ENCODE measurements around the gene DOP1A.

The DOP1A gene, protein sequence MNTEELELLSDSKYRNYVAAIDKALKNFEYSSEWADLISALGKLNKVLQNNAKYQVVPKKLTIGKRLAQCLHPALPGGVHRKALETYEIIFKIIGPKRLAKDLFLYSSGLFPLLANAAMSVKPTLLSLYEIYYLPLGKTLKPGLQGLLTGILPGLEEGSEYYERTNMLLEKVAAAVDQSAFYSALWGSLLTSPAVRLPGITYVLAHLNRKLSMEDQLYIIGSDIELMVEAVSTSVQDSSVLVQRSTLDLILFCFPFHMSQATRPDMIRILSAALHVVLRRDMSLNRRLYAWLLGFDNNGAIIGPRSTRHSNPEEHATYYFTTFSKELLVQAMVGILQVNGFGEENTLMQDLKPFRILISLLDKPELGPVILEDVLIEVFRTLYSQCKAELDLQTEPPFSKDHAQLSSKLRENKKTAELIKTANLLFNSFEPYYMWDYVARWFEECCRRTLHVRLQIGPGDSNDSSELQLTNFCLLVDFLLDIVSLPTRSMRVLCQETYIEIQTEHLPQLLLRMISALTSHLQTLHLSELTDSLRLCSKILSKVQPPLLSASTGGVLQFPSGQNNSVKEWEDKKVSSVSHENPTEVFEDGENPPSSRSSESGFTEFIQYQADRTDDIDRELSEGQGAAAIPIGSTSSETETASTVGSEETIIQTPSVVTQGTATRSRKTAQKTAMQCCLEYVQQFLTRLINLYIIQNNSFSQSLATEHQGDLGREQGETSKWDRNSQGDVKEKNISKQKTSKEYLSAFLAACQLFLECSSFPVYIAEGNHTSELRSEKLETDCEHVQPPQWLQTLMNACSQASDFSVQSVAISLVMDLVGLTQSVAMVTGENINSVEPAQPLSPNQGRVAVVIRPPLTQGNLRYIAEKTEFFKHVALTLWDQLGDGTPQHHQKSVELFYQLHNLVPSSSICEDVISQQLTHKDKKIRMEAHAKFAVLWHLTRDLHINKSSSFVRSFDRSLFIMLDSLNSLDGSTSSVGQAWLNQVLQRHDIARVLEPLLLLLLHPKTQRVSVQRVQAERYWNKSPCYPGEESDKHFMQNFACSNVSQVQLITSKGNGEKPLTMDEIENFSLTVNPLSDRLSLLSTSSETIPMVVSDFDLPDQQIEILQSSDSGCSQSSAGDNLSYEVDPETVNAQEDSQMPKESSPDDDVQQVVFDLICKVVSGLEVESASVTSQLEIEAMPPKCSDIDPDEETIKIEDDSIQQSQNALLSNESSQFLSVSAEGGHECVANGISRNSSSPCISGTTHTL (N-terminal part only)

DNA sequence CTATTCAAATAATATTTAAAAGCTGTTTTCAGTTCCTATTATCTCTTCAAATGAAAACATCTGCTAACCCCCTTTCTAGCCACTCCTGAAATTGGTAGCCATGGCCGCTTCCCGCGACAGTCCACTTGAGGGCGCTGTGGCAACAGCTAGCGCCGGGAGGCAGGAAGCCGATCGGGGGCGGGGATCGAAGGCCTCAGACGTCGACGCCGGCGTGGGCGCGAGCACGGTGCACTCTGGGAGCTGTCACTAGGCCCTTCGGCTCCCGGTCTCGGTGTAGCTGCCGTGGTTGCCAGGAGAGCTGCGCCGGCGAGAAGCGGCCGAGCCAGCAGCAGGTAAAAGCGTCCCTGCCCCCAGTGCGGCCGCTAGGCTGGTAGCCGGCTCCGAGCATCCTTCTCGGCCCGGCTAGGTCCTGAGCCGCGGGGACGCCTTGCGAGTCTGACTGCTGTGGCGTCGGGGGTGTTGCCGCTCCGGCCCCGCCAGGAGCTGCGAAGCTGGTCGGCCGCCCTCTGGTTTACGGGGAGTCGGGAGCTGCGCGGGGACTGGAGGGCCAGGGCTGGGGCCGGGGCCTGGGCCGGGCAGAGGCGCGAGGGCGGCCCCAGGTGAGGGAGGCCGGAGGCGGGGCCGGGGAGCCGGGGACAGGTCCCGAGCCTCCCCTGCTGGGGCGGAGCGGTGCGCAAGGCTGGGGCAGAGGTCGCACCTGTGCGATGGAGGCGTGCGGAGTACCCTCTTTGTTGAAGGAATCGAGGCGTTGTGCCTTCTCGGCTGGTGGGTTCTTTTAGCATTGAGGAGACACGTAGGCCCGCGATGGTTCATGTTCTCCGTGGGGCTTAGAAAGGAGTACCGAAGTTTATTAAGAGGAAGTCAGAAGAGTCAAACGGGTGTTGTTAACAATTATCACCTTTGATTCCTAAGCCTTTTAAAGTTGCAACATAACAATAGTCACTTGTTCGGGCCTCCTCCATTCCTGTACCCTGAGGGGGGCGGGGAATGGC lies at the start of gene DOP1A:
DOP1A (plus strand) TSS at position 224 of the 992 bp plus-strand sequence. CDS start 29,307 bp downstream, outside the sequence.
- peak within 1 kb of the TSS; percentile 92 for H3K27ac Mint-ChIP-seq
- H3K9me3 Mint-ChIP-seq = no peaks in the 10 kb centered on the region
- peak; percentile 97 to 98 for DNase-seq (ENCODE audit: low spot score in 2 of 2)
- ATAC-seq (ENCODE audit: low read depth) = peak; percentile 78
- peaks cover 23% of the 10 kb centered on the region for H3K4me1 Mint-ChIP-seq
- peaks cover 2% of the 10 kb centered on the region for H3K36me3 Mint-ChIP-seq
- H3K4me3 Mint-ChIP-seq = peak within 1 kb of the TSS; percentile 84
- no peaks in the 10 kb centered on the region for H3K27me3 Mint-ChIP-seq

DNA sequence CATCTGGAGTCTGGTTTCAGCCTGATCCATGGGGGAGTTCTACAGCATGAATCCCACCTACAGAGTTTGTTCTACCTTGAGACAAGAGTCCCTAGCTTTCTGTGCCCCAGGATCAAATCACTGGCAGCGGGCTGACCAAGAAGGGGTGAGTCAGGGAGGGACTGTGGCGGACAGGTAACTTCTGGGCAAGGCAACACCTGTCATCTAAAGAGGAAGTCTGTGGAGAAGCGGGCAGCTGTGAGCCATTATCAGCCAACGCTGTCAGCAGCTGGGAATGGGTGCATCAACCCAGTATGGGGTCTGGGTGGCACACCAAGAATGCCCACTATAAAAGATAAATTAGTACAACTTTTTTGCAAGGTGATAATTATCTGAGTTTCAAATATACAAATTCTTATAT lies 47.7 kb upstream of the DOP1A start:
- H3K27ac Mint-ChIP-seq = no peak overlapping the region
- no peaks in the 10 kb centered on the region for H3K4me1 Mint-ChIP-seq
- H3K27me3 Mint-ChIP-seq = no peaks in the 10 kb centered on the region
- H3K4me3 Mint-ChIP-seq = no peak overlapping the region
- DNase-seq (ENCODE audit: low spot score in 2 of 2) = no peak
- H3K9me3 Mint-ChIP-seq = no peaks in the 10 kb centered on the region
- peaks cover 45% of the 10 kb centered on the region for H3K36me3 Mint-ChIP-seq
- ATAC-seq (ENCODE audit: low read depth) = no peak

DNA sequence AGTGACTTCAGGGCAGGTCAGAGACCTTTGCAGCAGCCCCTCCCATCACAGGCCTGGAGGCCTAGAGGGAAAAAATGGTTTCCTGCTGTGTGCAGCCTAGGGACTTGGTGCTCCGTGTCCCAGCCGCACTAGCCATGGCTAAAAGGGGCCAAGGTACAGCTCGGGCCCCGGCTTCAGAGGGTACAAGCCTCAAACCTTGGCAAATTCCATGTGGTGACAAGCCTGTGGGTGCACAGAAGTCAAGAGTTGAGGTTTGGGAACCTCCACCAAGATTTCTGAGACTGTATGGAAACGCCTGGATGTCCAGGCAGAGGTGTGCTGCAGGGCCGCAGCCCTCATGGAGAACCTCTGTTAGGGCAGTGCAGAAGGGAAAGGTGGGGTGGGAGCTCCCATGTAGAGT lies 35.8 kb upstream of the DOP1A start:
- Mint-ChIP-seq H3K9me3 (peaks cover 16% of the 10 kb centered on the region), H3K27me3 (no peaks in the 10 kb centered on the region), H3K4me3 (no peak overlapping the region), H3K4me1 (no peaks in the 10 kb centered on the region), H3K36me3 (peaks cover 51% of the 10 kb centered on the region), H3K27ac (no peak overlapping the region)
- ATAC-seq (ENCODE audit: low read depth) = no peak
- DNase-seq (ENCODE audit: low spot score in 2 of 2) = no peak

DNA sequence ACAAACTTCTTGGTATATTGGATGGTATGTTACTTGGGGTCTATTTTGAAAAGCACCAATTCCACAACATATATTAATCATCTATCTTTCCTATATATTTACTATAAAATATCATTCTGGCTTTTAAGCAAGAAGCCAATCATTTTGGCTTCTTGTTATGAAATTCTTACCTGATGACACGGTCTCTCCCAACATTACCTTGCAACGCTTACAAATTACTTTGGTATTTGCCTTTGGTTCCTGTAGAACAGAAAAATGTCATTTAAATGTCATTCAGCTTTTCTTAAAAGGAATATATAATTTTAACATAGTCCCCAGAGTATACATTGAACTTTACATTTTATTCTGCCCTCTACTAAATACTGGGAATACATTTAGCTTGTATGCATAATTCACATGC lies 29.2 kb upstream of the DOP1A start:
- ATAC-seq (ENCODE audit: low read depth) (no peak), DNase-seq (ENCODE audit: low spot score in 2 of 2) (no peak)
- peaks cover 29% of the 10 kb centered on the region for H3K36me3 Mint-ChIP-seq
- peaks cover 9% of the 10 kb centered on the region for H3K9me3 Mint-ChIP-seq
- no peak overlapping the region for H3K27ac Mint-ChIP-seq
- no peak overlapping the region for H3K4me3 Mint-ChIP-seq
- no peaks in the 10 kb centered on the region for H3K4me1 Mint-ChIP-seq
- no peaks in the 10 kb centered on the region for H3K27me3 Mint-ChIP-seq

DNA sequence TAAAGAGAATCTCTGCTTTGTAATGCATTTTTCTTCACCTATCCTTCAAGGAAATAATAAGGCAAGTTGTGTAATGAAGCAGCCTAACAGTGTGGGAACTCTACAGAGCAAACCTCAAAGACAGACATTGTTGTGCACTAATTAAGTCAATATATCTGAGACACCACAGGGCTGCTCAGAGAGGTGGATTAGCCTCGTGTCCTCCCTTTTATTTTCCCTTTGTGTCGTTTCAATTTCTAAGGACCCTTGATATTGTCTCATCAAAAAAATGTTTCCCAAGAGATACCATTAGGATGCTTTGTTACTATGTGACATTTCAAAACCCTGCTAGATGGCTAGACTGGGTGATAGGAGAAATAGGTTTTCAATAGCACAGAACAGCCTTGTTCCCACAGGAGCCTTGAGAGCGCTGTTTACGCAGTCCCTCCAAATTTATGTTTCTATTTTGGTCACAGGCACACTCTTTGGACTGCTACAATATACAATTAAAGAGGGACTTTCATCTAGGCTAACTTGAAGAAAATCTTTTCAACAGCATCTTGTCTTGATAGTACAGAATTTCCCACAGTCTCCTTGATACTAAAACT lies 24.9 kb upstream of the DOP1A start:
- H3K27me3 Mint-ChIP-seq = no peaks in the 10 kb centered on the region
- H3K4me3 Mint-ChIP-seq = no peak overlapping the region
- H3K36me3 Mint-ChIP-seq = peaks cover 7% of the 10 kb centered on the region
- H3K9me3 Mint-ChIP-seq = no peaks in the 10 kb centered on the region
- no peaks in the 10 kb centered on the region for H3K4me1 Mint-ChIP-seq
- no peak for ATAC-seq (ENCODE audit: low read depth)
- no peak for DNase-seq (ENCODE audit: low spot score in 2 of 2)
- H3K27ac Mint-ChIP-seq = no peak overlapping the region

DNA sequence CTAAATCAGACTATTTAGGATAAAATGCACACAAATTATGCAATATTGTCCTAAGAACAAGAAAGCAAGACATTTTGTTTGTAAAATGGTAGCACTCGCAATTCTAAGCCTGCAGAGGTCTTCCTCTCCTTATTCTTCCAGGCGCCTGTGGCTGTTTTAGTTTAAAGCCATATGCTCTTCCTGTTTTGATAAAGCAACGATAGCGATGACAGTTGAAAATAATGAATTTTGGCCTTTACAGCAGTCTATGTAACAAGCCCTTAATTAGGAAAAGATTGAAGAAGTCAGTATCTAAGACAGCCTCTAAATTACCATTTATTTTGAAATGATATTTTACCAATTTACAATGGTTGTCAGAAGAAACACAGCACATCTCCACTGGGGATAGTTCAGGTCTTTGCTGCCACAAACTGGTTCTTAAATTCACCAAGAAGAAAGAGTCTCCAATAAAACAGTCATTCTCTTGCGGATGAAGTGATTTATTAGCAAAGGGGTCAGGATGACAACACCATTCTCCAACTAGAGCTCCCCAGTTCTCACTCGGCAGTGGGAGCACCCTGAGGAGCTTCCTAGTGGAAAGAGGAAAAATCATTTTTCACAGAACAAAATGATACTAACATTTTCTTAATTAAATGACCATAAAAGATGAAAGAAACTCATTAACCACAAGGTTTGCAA lies 23.2 kb upstream of the DOP1A start:
- ATAC-seq (ENCODE audit: low read depth) = no peak
- H3K36me3 Mint-ChIP-seq = peaks cover 9% of the 10 kb centered on the region
- H3K4me3 Mint-ChIP-seq = no peak overlapping the region
- H3K9me3 Mint-ChIP-seq = no peaks in the 10 kb centered on the region
- no peaks in the 10 kb centered on the region for H3K4me1 Mint-ChIP-seq
- H3K27me3 Mint-ChIP-seq = no peaks in the 10 kb centered on the region
- no peak for DNase-seq (ENCODE audit: low spot score in 2 of 2)
- H3K27ac Mint-ChIP-seq = no peak overlapping the region

DNA sequence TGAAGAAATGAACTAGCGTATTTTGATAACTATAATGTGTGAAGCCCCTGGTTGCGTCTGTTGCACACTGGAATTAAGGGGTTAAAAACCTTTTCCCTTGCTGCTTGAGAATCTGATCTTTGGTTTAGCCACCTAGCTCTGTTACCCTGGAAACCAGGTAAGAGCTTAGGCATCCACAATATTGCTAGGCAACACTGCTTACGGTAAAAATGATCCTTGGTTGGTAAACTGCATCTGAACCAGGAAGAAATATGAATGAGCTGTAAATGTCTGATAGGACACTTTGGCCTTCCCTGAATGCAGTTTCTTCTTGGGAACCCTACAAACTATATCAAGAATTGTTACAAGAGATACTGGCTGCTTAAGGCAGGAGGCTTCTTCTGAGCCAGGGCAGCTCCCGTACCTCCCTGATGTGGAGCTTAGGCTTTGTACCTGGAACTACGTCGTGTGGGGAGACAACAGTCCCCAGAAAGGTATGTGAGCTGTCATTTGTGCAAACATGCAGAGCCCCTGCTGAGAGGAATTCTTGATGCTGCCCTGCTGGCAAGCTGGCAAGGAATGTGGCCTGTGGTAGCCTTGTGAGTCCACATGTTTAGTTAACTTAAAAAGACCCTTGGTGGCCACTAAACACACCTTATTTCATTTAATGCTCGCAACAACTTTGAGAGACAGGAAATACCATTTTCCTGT lies 20.3 kb upstream of the DOP1A start:
- H3K9me3 Mint-ChIP-seq = no peaks in the 10 kb centered on the region
- no peaks in the 10 kb centered on the region for H3K27me3 Mint-ChIP-seq

DNA sequence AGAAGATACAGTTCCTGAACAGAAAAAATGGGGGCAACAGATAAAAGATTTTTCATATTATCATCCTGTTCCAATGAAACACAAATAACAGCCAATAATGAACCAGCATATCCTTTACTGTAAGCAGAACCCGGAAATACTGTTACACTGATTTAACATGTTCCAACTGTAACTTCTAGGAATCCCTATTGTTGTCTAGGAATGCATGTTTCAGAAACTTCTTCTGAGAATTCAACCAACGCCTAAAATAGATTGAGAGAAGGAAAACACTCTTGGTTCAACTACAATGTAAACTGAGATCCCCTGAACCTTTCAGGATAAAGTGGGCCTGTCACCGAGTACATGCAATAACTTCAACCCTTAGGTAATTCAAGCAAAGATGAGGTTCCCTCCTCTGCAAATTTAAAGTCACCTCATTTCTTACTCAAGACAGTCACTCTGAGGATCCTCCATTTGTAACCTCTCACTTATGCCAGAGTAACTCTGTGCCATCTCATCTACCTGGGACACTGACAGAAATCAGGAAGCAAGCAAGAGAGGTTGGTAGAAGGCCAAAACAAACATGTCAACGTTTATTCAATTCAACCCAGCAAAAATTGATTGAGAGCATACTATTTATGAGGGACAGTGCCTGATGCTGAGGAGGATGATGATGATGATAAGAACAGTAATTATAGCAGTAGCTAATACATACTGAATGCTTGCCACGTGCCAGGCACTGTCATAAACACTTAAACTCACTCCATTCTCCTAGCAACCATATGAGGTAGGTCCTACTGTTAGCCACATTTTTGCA lies 15.9 kb upstream of the DOP1A start:
- H3K36me3 Mint-ChIP-seq = peaks cover 25% of the 10 kb centered on the region
- peaks cover 5% of the 10 kb centered on the region for H3K4me1 Mint-ChIP-seq
- H3K9me3 Mint-ChIP-seq = no peaks in the 10 kb centered on the region
- no peaks in the 10 kb centered on the region for H3K27me3 Mint-ChIP-seq
- DNase-seq (ENCODE audit: low spot score in 2 of 2) (no peak), ATAC-seq (ENCODE audit: low read depth) (no peak)
- peak overlapping the region; percentile 45 for H3K27ac Mint-ChIP-seq
- no peak overlapping the region for H3K4me3 Mint-ChIP-seq

More for the DNA sequence above, 20.3 kb upstream of the DOP1A start:
- DNase-seq (ENCODE audit: low spot score in 2 of 2) = no peak
- Mint-ChIP-seq H3K36me3 (peaks cover 12% of the 10 kb centered on the region), H3K4me1 (no peaks in the 10 kb centered on the region), H3K27ac (no peak overlapping the region), H3K4me3 (no peak overlapping the region)
- no peak for ATAC-seq (ENCODE audit: low read depth)

DNA sequence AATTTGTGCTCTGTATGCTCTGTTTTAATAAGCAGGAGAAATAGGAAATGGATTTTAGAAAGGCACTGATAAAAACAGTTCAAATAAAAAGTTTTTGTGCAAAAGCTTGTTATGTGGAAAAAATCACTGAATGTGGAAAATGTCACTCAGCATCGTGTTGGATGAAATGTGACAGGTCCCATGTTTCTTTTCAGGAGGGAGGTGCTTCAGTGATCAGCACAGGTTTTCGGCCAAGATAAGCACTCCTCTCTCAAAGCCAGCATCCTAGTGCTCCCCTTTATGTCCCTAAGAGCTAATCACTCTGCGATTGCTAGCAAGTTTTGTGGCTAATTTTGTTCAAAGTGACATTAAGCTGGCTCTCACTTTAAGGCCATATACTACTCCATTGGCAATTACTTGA lies 13.8 kb upstream of the DOP1A start:
- Mint-ChIP-seq H3K36me3 (peaks cover 24% of the 10 kb centered on the region), H3K4me3 (no peak overlapping the region), H3K4me1 (peaks cover 6% of the 10 kb centered on the region), H3K9me3 (no peaks in the 10 kb centered on the region), H3K27me3 (no peaks in the 10 kb centered on the region), H3K27ac (no peak overlapping the region)
- no peak for ATAC-seq (ENCODE audit: low read depth)
- no peak for DNase-seq (ENCODE audit: low spot score in 2 of 2)

DNA sequence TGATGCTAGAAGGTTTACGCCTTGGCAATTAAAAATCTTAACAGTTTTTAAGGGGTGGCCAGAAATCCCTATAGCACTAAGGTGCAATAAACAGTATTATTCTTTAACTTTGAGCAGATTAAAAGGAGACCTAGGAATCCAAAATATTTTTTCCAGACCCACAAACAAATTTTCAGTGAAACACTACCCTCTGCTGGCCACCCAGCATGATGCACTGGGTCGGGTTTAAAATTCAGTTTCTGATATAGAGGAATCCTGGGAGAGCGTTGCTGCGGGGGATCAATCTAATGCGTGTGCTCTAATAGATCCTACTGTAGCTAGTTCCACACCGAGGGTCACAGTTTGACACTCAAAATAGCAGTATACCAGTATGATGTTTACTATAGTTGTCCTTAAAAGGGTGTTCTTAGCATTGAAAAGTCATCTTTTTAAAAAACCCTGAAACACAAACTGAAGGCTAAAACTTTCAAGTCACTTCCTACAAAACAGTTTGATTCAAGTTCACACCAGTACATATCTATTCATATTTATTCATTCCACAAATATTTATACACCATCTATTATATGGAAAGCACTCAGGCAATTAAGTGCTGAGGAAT lies 12.0 kb upstream of the DOP1A start:
- H3K27me3 Mint-ChIP-seq = no peaks in the 10 kb centered on the region
- peak; percentile 20 to 36 for DNase-seq (ENCODE audit: low spot score in 2 of 2)
- H3K4me3 Mint-ChIP-seq = no peak overlapping the region
- H3K27ac Mint-ChIP-seq = no peak overlapping the region
- peak; percentile 60 for ATAC-seq (ENCODE audit: low read depth)
- peaks cover 12% of the 10 kb centered on the region for H3K4me1 Mint-ChIP-seq
- no peaks in the 10 kb centered on the region for H3K9me3 Mint-ChIP-seq
- H3K36me3 Mint-ChIP-seq = peaks cover 25% of the 10 kb centered on the region

DNA sequence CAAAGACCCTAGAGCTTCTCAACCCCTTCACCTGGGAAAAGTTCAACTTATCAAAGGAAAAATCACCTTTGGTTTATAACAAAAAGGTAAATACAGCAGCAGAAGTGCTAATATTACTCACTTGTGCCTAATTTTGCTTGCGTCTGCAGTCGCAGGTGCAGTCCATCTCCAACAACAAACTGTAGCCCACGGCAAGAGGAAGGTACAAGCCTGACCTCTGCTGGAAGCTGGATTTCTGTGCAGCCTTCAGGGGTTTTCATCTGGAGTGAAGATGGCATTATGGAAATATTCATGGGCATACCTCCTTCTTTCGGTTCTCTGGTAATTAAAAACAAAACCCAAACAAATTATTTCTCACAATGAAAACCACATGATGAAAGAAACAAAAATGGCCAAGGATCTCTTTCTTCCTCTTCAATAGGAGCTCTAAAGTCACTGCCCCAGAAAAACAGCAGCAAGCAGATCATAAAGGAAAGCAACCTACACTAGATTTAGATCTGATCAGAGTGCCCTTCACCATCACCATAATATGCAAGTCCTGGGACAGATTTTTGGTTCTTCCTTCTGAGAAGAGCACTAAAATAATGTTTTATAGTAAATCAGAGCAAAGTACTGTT lies 9.7 kb upstream of the DOP1A start:
- Mint-ChIP-seq H3K36me3 (peaks cover 18% of the 10 kb centered on the region), H3K27me3 (no peaks in the 10 kb centered on the region), H3K27ac (no peak overlapping the region), H3K9me3 (no peaks in the 10 kb centered on the region), H3K4me3 (no peak overlapping the region), H3K4me1 (peaks cover 16% of the 10 kb centered on the region)
- ATAC-seq (ENCODE audit: low read depth) (peak; percentile 62), DNase-seq (ENCODE audit: low spot score in 2 of 2) (no peak)
